Ovary (tissue), 3 donors: Measurements from ENCODE around the gene CSTF3.

ENCODE experiments used
- EP300 ChIP-seq: sonication (generic); formaldehyde crosslinking; IDR thresholded peaks from one replicate; pipeline ENCODE4 v1.6.1; 2017; ENCODE audit warnings: antibody characterized with exemption
- TF ChIP-seq, protein P1 (sequence below), 3 donors: fragments of 450-650 bp in 2 of 3; fragments of 200-600 bp in 1 of 3; IDR thresholded peaks; one replicate each; pipeline versions ENCODE4 v1.5.1 to v1.8.0; 2016 to 2022; ENCODE audit warnings: antibody characterized with exemption in 3 of 3, mild to moderate bottlenecking in 1 of 3
- donor health status: DM: no; HTN: no; CAD: no.

DNA sequence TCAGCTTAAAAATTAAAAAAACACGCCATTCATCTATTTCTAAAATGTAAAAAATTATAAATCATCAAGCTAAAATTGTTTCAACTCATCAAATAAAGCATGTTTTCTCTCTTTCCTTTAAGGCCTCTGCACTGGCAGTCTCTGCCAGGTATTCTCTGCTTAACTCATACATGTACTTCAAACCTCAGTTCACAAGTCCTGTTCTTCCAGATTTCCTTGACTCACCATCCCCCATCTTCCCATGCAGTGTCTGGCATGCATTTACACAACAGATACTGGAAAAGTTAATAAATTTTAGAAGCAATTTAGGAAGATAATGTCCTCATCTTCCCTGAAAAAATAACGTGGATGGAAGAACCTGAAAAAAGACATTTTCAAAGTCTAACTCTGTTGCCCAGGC is 32.5 kb downstream of the CSTF3 start:
- TF ChIP-seq EP300 = no peak
- TF ChIP-seq, protein P1, sequence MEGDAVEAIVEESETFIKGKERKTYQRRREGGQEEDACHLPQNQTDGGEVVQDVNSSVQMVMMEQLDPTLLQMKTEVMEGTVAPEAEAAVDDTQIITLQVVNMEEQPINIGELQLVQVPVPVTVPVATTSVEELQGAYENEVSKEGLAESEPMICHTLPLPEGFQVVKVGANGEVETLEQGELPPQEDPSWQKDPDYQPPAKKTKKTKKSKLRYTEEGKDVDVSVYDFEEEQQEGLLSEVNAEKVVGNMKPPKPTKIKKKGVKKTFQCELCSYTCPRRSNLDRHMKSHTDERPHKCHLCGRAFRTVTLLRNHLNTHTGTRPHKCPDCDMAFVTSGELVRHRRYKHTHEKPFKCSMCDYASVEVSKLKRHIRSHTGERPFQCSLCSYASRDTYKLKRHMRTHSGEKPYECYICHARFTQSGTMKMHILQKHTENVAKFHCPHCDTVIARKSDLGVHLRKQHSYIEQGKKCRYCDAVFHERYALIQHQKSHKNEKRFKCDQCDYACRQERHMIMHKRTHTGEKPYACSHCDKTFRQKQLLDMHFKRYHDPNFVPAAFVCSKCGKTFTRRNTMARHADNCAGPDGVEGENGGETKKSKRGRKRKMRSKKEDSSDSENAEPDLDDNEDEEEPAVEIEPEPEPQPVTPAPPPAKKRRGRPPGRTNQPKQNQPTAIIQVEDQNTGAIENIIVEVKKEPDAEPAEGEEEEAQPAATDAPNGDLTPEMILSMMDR (IDR thresholded peaks at IDR 0.05) = no peak
